ENCODE data around the gene ZC3H12D.

GRCh38 chr6:149443411-149444181, 41.2 kb downstream of the ZC3H12D start:
- no peak for TF ChIP-seq AFF4 (CRISPR knock-in tag; IDR thresholded peaks at IDR 0.05)
- TF ChIP-seq, protein P1, sequence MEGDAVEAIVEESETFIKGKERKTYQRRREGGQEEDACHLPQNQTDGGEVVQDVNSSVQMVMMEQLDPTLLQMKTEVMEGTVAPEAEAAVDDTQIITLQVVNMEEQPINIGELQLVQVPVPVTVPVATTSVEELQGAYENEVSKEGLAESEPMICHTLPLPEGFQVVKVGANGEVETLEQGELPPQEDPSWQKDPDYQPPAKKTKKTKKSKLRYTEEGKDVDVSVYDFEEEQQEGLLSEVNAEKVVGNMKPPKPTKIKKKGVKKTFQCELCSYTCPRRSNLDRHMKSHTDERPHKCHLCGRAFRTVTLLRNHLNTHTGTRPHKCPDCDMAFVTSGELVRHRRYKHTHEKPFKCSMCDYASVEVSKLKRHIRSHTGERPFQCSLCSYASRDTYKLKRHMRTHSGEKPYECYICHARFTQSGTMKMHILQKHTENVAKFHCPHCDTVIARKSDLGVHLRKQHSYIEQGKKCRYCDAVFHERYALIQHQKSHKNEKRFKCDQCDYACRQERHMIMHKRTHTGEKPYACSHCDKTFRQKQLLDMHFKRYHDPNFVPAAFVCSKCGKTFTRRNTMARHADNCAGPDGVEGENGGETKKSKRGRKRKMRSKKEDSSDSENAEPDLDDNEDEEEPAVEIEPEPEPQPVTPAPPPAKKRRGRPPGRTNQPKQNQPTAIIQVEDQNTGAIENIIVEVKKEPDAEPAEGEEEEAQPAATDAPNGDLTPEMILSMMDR (IDR thresholded peaks at IDR 0.05 in 2 of 3, conservative IDR thresholded peaks at IDR 0.05 in 1 of 3; ENCODE audit: insufficient read depth in 2 of 3, low read depth in 1 of 3, low read length in 3 of 3), result no peak
- no peak for TF ChIP-seq POLR2A (conservative IDR thresholded peaks at IDR 0.05)
- TF ChIP-seq ATF1 (CRISPR knock-in tag; IDR thresholded peaks at IDR 0.05), result no peak
- no peak for TF ChIP-seq ATF1 (tag; IDR thresholded peaks at IDR 0.05)
- no peak for TF ChIP-seq CHD2 (IDR thresholded peaks at IDR 0.05; ENCODE audit: low read depth, low read length)
- no peak for TF ChIP-seq POLR2AphosphoS5 (IDR thresholded peaks at IDR 0.05; ENCODE audit: control insufficient read depth, insufficient read depth, low read depth, low read length)

Data from K562 (cell line).